WI38 (cell line): ENCODE measurements around the gene VWF.
A peak's percentile ranks its signal among the peaks of the same experiment; 100 is the strongest.

Experiments used
- H3K4me3 ChIP-seq: 2 replicates; pipeline ENCODE4 v1.5.1; 2011; ENCODE audit warnings: low read depth, mild to moderate bottlenecking, control low read depth, low read length
- TF ChIP-seq, protein P1 (sequence below): IDR thresholded peaks from 2 replicates; pipeline ENCODE4 v1.5.1; 2012; ENCODE audit warnings: low read depth, mild to moderate bottlenecking, control low read depth, low read length

The VWF gene

DNA sequence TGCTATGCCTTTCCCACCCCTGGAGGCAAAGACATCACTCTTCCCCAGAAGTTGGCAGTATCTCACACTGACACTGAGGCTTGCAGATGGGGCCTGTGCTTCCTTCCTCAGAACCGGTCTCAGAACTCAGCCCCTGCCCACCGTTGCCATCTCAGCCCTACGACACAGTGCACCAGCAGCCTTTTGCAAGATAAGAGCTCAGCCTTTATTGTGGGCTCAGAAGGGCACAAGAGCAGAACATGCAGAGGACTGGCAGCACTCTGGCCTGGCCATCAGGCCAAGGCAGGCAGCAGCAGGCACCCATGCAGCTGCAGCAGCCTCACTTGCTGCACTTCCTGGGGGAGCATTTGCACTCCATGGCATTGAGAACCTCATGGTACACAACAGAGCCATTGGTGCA is 175.8 kb downstream of the VWF start:
- TF ChIP-seq, protein P1, sequence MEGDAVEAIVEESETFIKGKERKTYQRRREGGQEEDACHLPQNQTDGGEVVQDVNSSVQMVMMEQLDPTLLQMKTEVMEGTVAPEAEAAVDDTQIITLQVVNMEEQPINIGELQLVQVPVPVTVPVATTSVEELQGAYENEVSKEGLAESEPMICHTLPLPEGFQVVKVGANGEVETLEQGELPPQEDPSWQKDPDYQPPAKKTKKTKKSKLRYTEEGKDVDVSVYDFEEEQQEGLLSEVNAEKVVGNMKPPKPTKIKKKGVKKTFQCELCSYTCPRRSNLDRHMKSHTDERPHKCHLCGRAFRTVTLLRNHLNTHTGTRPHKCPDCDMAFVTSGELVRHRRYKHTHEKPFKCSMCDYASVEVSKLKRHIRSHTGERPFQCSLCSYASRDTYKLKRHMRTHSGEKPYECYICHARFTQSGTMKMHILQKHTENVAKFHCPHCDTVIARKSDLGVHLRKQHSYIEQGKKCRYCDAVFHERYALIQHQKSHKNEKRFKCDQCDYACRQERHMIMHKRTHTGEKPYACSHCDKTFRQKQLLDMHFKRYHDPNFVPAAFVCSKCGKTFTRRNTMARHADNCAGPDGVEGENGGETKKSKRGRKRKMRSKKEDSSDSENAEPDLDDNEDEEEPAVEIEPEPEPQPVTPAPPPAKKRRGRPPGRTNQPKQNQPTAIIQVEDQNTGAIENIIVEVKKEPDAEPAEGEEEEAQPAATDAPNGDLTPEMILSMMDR, result no peak
- H3K4me3 ChIP-seq, result no peak overlapping the region

DNA sequence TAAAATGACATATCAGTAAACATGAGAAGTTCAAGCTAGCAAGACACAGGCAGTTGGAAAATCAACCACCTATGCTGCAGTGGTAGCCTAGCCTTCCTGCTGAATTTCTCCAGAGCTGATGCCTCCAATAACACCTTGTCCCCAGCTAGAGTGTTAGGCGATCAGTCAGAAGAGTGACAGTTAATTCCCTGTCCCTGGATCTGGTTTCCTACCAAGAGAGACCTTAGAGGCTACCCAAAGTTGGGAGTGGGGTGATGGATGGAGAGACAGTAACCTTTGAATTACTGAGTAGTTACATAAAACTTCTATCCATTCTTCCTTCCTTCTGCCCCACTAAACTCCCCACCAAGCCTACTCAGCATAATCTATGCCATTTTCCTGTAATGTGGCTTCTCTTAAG is 177.5 kb downstream of the VWF start:
- TF ChIP-seq, protein P1, result no peak
- H3K4me3 ChIP-seq, result no peak overlapping the region

- TF ChIP-seq, protein P1, result no peak
- no peak overlapping the region for H3K4me3 ChIP-seq
Measured at GRCh38 chr12:5946388-5946787, 178.1 kb downstream of the VWF start.

DNA sequence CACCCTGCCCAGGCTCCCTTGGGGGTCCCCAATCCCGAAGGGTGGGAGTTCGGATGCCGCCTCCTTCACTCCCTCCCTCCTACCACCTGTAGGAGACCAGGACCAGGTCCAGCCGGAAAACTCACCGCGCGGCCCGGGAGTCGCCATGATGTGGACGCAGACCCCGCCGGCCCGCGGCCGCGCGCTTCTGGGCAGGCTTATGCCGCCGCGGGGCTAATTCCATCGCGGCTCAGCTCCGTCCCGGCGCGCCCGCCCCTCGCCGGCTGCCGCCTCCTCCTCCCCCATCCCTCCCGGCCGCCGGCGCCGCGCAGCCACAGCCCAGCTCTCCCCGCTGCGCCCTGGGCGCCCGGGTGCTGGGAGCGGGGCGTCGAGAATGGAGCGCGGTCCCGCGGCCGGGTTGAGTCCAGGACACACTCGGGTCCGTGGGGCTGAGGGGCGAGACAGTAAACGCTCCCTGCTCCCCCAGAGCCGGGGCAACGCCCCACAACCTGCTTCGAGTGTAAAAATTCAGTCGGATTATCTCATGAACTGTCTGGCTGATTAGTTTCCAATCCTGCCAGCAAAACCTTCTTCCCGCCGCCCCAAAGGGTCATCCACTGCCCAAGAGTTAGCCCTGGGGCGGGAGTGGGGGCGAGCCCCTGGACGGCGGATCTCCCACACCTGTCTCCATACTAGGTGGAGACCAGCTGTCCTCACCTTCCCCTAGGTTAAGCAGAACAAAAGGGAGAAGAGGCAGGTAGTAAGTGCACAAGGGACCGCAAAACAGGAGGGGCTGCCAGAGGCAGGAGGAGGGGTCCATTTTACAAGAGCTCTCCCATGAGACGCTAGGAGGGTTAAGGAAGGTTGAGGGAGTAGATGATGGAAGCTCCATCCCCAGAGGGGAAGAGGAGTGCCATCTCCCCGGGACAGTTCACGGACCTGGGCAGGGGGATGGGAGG is 179.1 kb downstream of the VWF start, which contains the start of gene ANO2:
Gene ANO2, minus strand, starts transcription at position 189 of the 938 bp plus-strand sequence. Its CDS starts 42 bp downstream, at position 147.
- H3K4me3 ChIP-seq, result peak within 1 kb of the TSS; percentile 46
- TF ChIP-seq, protein P1, result no peak

DNA sequence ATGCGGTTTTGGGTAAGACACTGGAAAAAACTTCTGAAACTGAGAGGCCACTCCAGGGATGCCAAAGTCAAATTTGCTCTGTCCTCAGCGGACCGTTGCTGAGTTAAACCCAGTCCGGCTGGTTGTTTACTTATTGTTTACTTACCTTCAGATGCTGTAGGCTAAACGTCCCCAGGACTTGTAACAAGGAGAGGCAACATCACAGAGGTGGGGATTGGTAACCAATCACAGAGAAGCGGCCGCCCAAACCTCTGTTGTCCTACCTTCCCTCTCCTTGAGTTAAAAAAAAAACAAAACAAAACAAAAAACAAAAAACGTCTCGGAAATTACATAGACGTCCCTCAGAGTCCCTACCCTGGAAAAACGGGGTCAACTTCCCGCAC is 179.8 kb downstream of the VWF start:
- TF ChIP-seq, protein P1, result no peak
- H3K4me3 ChIP-seq, result peak overlapping the region; percentile 46

- H3K4me3 ChIP-seq, result no peak overlapping the region
- TF ChIP-seq, protein P1, result no peak
Measured at GRCh38 chr12:5944053-5944452, 180.4 kb downstream of the VWF start.

- H3K4me3 ChIP-seq, result no peak overlapping the region
- TF ChIP-seq, protein P1, result no peak
Measured at GRCh38 chr12:5941907-5942306, 182.6 kb downstream of the VWF start.
